ENCODE measurements around the gene AP1M2. TPM values are rescaled to one million over a fixed set of nuclear protein-coding genes. Genes with fewer than 3 reads are reported as not detected.

AP1M2 gene
- total RNA-seq, 1 experiment from 2014 or later, result 127 TPM

DNA sequence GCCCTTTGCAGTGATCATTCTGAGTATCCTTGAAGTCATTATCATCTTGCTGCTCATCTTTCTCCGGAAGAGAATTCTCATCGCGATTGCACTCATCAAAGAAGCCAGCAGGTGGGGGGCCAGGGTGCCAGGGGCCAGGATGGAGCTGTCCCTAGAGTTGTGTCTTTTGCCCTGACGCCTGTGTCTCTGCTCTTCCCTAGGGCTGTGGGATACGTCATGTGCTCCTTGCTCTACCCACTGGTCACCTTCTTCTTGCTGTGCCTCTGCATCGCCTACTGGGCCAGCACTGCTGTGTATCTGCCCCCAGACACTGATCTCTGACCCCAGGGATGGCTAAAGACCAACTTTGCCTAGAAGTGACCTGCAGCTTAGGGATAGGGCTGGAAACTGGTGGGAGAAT lies 47.9 kb upstream of the AP1M2 start (continued):
- TF ChIP-seq, protein P1, sequence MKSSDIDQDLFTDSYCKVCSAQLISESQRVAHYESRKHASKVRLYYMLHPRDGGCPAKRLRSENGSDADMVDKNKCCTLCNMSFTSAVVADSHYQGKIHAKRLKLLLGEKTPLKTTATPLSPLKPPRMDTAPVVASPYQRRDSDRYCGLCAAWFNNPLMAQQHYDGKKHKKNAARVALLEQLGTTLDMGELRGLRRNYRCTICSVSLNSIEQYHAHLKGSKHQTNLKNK (CRISPR knock-in tag; IDR thresholded peaks at IDR 0.05), result no peak
- TF ChIP-seq, protein P2, sequence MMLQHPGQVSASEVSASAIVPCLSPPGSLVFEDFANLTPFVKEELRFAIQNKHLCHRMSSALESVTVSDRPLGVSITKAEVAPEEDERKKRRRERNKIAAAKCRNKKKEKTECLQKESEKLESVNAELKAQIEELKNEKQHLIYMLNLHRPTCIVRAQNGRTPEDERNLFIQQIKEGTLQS (CRISPR knock-in tag; conservative IDR thresholded peaks at IDR 0.05), result no peak

DNA sequence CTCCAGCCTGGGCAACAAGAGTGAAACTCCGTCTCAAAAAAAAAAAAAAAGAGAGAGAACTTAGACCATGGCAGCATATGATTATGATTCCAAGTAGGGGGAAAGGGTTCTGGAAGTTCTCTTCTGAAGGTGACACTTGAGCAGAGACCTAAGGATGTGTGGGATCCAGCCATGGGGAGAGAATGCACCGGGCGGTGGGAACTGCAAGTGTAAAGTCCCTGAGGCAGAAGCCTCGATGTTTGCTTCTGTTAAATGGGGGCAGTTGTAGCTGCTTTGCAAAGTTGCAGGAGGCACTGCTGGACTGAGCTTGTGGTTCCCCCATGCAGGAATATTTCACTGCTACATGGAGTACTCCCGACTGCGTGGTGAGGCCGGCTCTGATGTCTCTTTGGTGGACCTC lies 47.3 kb upstream of the AP1M2 start:
- Mint-ChIP-seq H3K27ac (no peak overlapping the region), H3K9me3 (no peaks in the 10 kb centered on the region), H3K27me3 (ENCODE audit: low read depth) (no peaks in the 10 kb centered on the region), H3K4me3 (no peak overlapping the region), H3K36me3 (peaks cover 63% of the 10 kb centered on the region), H3K4me1 (peaks cover 9% of the 10 kb centered on the region)
- ChIA-PET POLR2A (no interaction called here), CTCF (interaction anchor here (2.2 to 2.6 kb wide), 2 partner anchors 10 to 53 kb away, joined by 9 to 15 read pairs; no protein-coding TSS in a partner anchor)
- ATAC-seq, result no peak
- DNase-seq (ENCODE audit: low spot score), result no peak
- TF ChIP-seq, protein P3, sequence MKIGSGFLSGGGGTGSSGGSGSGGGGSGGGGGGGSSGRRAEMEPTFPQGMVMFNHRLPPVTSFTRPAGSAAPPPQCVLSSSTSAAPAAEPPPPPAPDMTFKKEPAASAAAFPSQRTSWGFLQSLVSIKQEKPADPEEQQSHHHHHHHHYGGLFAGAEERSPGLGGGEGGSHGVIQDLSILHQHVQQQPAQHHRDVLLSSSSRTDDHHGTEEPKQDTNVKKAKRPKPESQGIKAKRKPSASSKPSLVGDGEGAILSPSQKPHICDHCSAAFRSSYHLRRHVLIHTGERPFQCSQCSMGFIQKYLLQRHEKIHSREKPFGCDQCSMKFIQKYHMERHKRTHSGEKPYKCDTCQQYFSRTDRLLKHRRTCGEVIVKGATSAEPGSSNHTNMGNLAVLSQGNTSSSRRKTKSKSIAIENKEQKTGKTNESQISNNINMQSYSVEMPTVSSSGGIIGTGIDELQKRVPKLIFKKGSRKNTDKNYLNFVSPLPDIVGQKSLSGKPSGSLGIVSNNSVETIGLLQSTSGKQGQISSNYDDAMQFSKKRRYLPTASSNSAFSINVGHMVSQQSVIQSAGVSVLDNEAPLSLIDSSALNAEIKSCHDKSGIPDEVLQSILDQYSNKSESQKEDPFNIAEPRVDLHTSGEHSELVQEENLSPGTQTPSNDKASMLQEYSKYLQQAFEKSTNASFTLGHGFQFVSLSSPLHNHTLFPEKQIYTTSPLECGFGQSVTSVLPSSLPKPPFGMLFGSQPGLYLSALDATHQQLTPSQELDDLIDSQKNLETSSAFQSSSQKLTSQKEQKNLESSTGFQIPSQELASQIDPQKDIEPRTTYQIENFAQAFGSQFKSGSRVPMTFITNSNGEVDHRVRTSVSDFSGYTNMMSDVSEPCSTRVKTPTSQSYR (CRISPR knock-in tag; IDR thresholded peaks at IDR 0.05), result no peak
- TF ChIP-seq, protein P4, sequence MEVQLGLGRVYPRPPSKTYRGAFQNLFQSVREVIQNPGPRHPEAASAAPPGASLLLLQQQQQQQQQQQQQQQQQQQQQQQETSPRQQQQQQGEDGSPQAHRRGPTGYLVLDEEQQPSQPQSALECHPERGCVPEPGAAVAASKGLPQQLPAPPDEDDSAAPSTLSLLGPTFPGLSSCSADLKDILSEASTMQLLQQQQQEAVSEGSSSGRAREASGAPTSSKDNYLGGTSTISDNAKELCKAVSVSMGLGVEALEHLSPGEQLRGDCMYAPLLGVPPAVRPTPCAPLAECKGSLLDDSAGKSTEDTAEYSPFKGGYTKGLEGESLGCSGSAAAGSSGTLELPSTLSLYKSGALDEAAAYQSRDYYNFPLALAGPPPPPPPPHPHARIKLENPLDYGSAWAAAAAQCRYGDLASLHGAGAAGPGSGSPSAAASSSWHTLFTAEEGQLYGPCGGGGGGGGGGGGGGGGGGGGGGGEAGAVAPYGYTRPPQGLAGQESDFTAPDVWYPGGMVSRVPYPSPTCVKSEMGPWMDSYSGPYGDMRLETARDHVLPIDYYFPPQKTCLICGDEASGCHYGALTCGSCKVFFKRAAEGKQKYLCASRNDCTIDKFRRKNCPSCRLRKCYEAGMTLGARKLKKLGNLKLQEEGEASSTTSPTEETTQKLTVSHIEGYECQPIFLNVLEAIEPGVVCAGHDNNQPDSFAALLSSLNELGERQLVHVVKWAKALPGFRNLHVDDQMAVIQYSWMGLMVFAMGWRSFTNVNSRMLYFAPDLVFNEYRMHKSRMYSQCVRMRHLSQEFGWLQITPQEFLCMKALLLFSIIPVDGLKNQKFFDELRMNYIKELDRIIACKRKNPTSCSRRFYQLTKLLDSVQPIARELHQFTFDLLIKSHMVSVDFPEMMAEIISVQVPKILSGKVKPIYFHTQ (CRISPR knock-in tag; IDR thresholded peaks at IDR 0.05), result no peak
- TF ChIP-seq NR2C2 (CRISPR knock-in tag; IDR thresholded peaks at IDR 0.05) (no peak), ZNF263 (CRISPR knock-in tag; IDR thresholded peaks at IDR 0.05; ENCODE audit: low read depth) (no peak), IRF2 (CRISPR knock-in tag; IDR thresholded peaks at IDR 0.05; ENCODE audit: borderline replicate concordance, low read depth) (no peak), ZNF671 (CRISPR knock-in tag; IDR thresholded peaks at IDR 0.05) (no peak), RELA (CRISPR knock-in tag; IDR thresholded peaks at IDR 0.05; ENCODE audit: borderline replicate concordance) (no peak), FOXP1 (CRISPR knock-in tag; IDR thresholded peaks at IDR 0.05; ENCODE audit: borderline replicate concordance) (no peak), FOXJ3 (CRISPR knock-in tag; IDR thresholded peaks at IDR 0.05; ENCODE audit: borderline replicate concordance) (no peak), SMAD3 (CRISPR knock-in tag; IDR thresholded peaks at IDR 0.05; ENCODE audit: borderline replicate concordance) (no peak)

DNA sequence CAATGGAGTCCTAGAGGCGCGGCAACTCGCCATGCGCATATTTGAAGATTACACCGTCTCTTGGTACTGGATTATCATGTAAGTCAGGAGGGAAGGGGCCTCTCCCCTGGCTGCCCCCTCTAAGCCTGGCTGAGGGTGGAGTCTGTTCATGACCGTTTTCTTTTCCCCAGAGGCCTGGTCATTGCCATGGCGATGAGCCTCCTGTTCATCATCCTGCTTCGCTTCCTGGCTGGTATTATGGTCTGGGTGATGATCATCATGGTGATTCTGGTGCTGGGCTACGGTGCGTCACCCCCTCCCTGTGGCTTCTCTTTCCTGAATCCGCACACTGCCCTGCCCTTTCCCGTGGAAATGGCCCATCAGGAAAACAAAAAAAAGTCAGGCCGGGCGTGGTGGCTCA lies 44.8 kb upstream of the AP1M2 start:
- Mint-ChIP-seq H3K9me3 (no peaks in the 10 kb centered on the region), H3K4me3 (no peak overlapping the region), H3K36me3 (peaks cover 57% of the 10 kb centered on the region), H3K27me3 (ENCODE audit: low read depth) (no peaks in the 10 kb centered on the region), H3K27ac (no peak overlapping the region), H3K4me1 (peaks cover 12% of the 10 kb centered on the region)
- DNase-seq (ENCODE audit: low spot score), result no peak
- ChIA-PET CTCF (no interaction called here), POLR2A (no interaction called here)
- no peak for ATAC-seq
- TF ChIP-seq TCF7 (CRISPR knock-in tag; IDR thresholded peaks at IDR 0.05; ENCODE audit: low read depth) (no peak), NR2C2 (CRISPR knock-in tag; IDR thresholded peaks at IDR 0.05) (no peak), TP53 (CRISPR knock-in tag; IDR thresholded peaks at IDR 0.05) (no peak), GRHL2 (CRISPR knock-in tag; IDR thresholded peaks at IDR 0.05; ENCODE audit: insufficient replicate concordance, severe bottlenecking) (no peak), NFYB (CRISPR knock-in tag; conservative IDR thresholded peaks at IDR 0.05; ENCODE audit: low read depth) (no peak), OVOL2 (CRISPR knock-in tag; IDR thresholded peaks at IDR 0.05; ENCODE audit: borderline replicate concordance) (no peak), GTF2I (CRISPR knock-in tag; conservative IDR thresholded peaks at IDR 0.05) (no peak), FOXK1 (CRISPR knock-in tag; IDR thresholded peaks at IDR 0.05) (no peak)
- TF ChIP-seq, protein P4 (CRISPR knock-in tag; IDR thresholded peaks at IDR 0.05), result no peak
- TF ChIP-seq, protein P5, sequence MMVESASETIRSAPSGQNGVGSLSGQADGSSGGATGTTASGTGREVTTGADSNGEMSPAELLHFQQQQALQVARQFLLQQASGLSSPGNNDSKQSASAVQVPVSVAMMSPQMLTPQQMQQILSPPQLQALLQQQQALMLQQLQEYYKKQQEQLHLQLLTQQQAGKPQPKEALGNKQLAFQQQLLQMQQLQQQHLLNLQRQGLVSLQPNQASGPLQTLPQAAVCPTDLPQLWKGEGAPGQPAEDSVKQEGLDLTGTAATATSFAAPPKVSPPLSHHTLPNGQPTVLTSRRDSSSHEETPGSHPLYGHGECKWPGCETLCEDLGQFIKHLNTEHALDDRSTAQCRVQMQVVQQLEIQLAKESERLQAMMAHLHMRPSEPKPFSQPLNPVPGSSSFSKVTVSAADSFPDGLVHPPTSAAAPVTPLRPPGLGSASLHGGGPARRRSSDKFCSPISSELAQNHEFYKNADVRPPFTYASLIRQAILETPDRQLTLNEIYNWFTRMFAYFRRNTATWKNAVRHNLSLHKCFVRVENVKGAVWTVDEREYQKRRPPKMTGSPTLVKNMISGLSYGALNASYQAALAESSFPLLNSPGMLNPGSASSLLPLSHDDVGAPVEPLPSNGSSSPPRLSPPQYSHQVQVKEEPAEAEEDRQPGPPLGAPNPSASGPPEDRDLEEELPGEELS (CRISPR knock-in tag; IDR thresholded peaks at IDR 0.05), result no peak

All from WTC11 (cell line).